CD4-positive, alpha-beta memory T cell (primary cell): Measurements from ENCODE around the gene CLSTN2. TPM values are rescaled to one million over a fixed set of nuclear protein-coding genes. Genes with fewer than 3 reads are reported as not detected.

Experiments used
- CTCF ChIA-PET: fragments of 350-600 bp; sonication (Branson Sonifier 250); formaldehyde crosslinking; loops from one replicate; lab custom pipeline; 2021; ENCODE audit warnings: inconsistent platforms; ENCODE audit not compliant: partially characterized antibody; lab: Charles Lee
- POLR2A ChIA-PET: fragments of 350-600 bp; sonication (Branson Sonifier 250); formaldehyde crosslinking; loops from one replicate; lab custom pipeline; 2021; ENCODE audit not compliant: partially characterized antibody; lab: Charles Lee
- DNase-seq, 5 donors: peaks; one replicate each; pipeline versions ENCODE4 v3.0.0 to v3.0.0-alpha.2; 2020 to 2022; ENCODE audit warnings: mixed read lengths in 1 of 5
- H3K27ac ChIP-seq: one replicate; pipeline ENCODE4 v1.7.0; 2013; ENCODE audit warnings: low read depth, low read length
- H3K27me3 ChIP-seq: 2 replicates; pipeline ENCODE4 v1.7.0; 2013; ENCODE audit warnings: mild to moderate bottlenecking, low read length, moderate library complexity; ENCODE audit not compliant: insufficient read depth
- H3K36me3 ChIP-seq: 2 replicates; pipeline ENCODE4 v1.7.0; 2013; ENCODE audit warnings: mild to moderate bottlenecking, low read length, moderate library complexity; ENCODE audit not compliant: insufficient read depth
- H3K4me1 ChIP-seq: 2 replicates; pipeline ENCODE4 v1.7.0; 2013; ENCODE audit warnings: mild to moderate bottlenecking, low read length, moderate library complexity; ENCODE audit not compliant: insufficient read depth
- H3K4me3 ChIP-seq, 2 donors: one replicate each; pipeline ENCODE4 v1.7.0; 2013; ENCODE audit warnings: low read length in 2 of 2, mild to moderate bottlenecking in 1 of 2
- H3K9me3 ChIP-seq, 2 donors: one replicate each; pipeline ENCODE4 v1.7.0; 2013; ENCODE audit warnings: low read length in 2 of 2, control low read depth in 1 of 2; ENCODE audit not compliant: control insufficient read depth in 1 of 2
- H3K27ac Mint-ChIP-seq, 7 donors: one replicate each; pipeline ENCODE4 v1.8.0; 2020 to 2021; ENCODE audit warnings: mixed read lengths in 7 of 7, mild to moderate bottlenecking in 6 of 7, inconsistent platforms in 3 of 7, moderate library complexity in 3 of 7
- H3K27me3 Mint-ChIP-seq, 2 donors: one replicate each; pipeline ENCODE4 v1.8.0; 2020 to 2021; ENCODE audit warnings: mixed read lengths in 2 of 2
- H3K36me3 Mint-ChIP-seq, 2 donors: one replicate each; pipeline ENCODE4 v1.8.0; 2020 to 2021; ENCODE audit warnings: mixed read lengths in 2 of 2, inconsistent platforms in 1 of 2, mild to moderate bottlenecking in 1 of 2
- H3K4me1 Mint-ChIP-seq, 4 donors: one replicate each; pipeline ENCODE4 v1.8.0; 2020 to 2021; ENCODE audit warnings: mixed read lengths in 4 of 4, mild to moderate bottlenecking in 1 of 4
- H3K4me3 Mint-ChIP-seq, 8 donors: one replicate each; pipeline ENCODE4 v1.8.0; 2020 to 2021; ENCODE audit warnings: mixed read lengths in 8 of 8, mild to moderate bottlenecking in 7 of 8, moderate library complexity in 6 of 8, inconsistent platforms in 3 of 8
- H3K9me3 Mint-ChIP-seq, 8 donors: one replicate each; pipeline ENCODE4 v1.8.0; 2020 to 2021; ENCODE audit warnings: mixed read lengths in 8 of 8, mild to moderate bottlenecking in 5 of 8, inconsistent platforms in 3 of 8, moderate library complexity in 1 of 8
- intact Hi-C: fragments of 100-400 bp; cut with micrococcal nuclease; formaldehyde crosslinking; loops from one replicate; pipeline ENCODE4 v1.15.1; 2023
- polyA plus RNA-seq, 2 donors: library from polyadenylated mRNA; unstranded; fragments of 300-500 nt; fragmentation: Illumina TruSeq; gene quantifications; one replicate each; pipeline ENCODE4 v1.2.3, GENCODE V29; 2021
- total RNA-seq, 2 experiments: library from RNA; stranded (reverse); gene quantifications; one replicate each; pipeline ENCODE4 v1.2.3, GENCODE V29; 2021

CLSTN2 gene
- total and polyA plus RNA-seq, 4 experiments from 2014 or later: not detected

DNA sequence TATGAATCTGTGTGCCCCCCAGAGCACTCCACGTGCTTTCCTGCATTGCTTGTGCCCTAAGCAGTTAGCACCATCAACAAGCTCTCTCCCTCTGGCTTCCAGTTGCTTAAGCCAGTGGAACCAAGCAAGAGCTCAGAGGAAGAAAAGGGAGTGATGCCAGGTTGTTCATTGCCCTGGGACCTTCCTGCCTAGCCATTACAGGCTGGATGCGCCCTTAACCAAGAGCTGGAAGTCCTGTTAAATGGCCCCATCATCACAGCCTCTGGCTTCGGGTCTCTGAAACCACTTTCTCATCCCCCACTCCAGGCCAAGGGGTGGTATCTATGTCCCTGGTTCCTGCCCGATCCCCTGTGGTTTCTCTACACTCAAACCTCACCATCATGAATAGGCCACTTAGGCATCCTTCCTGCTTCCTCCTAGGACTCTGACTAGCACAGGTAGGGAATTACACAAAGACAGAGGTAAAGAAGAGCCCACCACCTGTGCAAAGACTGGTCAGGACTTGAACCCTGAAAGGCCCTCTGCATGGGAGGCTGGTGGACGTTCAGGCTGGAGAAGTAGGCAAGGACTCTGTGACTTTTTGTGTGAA, 433.3 kb downstream of the CLSTN2 start:
- H3K27me3 Mint-ChIP-seq: peaks cover 2 to 3% of the 10 kb centered on the region in 2 donors
- H3K4me3 Mint-ChIP-seq: no peak overlapping the region
- CTCF ChIA-PET: no interaction called here
- intact Hi-C loops: no loop called here
- H3K9me3 ChIP-seq: no peaks in the 10 kb centered on the region
- H3K27me3 ChIP-seq: no peaks in the 10 kb centered on the region
- H3K27ac ChIP-seq: no peak overlapping the region
- H3K36me3 ChIP-seq: no peaks in the 10 kb centered on the region
- H3K27ac Mint-ChIP-seq: no peak overlapping the region
- H3K4me3 ChIP-seq: no peak overlapping the region
- no peaks in the 10 kb centered on the region for H3K4me1 Mint-ChIP-seq
- no peaks in the 10 kb centered on the region for H3K4me1 ChIP-seq
- no peak for DNase-seq
- no peaks in the 10 kb centered on the region for H3K36me3 Mint-ChIP-seq
- POLR2A ChIA-PET: no interaction called here
- peaks cover 0 to 3% (median 0%) of the 10 kb centered on the region in 8 donors for H3K9me3 Mint-ChIP-seq

DNA sequence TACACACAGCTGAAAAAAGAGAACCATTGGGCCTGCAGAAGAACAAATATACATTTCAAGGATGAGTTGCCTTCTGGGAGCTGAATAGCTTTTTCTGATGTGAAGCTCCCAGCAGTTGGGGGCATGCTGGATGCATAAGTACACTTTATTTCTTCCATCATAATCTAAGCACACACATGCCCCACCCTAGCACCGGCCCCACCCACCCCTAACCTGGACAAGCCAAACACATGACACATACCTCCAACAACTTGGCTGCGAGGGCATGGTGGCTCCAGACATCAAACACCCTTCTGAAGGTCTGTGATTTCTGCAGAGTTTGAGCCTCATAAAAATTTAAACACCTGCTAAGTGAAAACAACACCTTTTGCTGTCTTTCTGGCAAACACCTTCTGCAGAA, 435.7 kb downstream of the CLSTN2 start:
- POLR2A ChIA-PET: no interaction called here
- H3K27me3 Mint-ChIP-seq: peaks cover 2 to 3% of the 10 kb centered on the region in 2 donors
- no peaks in the 10 kb centered on the region for H3K4me1 Mint-ChIP-seq
- no peaks in the 10 kb centered on the region for H3K36me3 ChIP-seq
- H3K9me3 ChIP-seq: no peaks in the 10 kb centered on the region
- no peak for DNase-seq
- intact Hi-C loops: no loop called here
- no peak overlapping the region for H3K4me3 ChIP-seq
- H3K36me3 Mint-ChIP-seq: no peaks in the 10 kb centered on the region
- no peaks in the 10 kb centered on the region for H3K27me3 ChIP-seq
- CTCF ChIA-PET: no interaction called here
- peaks cover 0 to 2% (median 0%) of the 10 kb centered on the region in 8 donors for H3K9me3 Mint-ChIP-seq
- H3K27ac ChIP-seq: no peak overlapping the region
- H3K27ac Mint-ChIP-seq: no peak overlapping the region
- no peak overlapping the region for H3K4me3 Mint-ChIP-seq
- H3K4me1 ChIP-seq: no peaks in the 10 kb centered on the region

DNA sequence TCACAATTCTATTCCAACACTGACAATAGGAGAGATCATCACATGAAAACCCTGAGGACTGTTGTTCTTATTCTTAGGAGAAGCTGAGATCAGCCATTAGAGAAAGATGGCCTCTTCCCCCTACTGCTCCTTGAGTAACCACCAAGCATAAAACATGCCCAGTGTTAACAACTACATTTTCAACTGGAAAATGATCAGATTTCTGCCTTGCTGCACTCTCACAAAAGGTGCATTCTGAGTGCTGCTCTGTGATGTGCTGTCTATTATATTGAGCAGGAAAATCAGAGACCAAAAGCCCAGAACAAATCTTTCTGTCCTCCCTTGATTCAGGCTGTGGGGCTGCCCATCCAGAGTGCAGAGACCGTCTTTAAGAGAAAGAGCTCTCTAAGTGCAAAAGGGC, 438.2 kb downstream of the CLSTN2 start:
- H3K9me3 ChIP-seq: no peaks in the 10 kb centered on the region
- intact Hi-C loops: no loop called here
- ChIA-PET POLR2A (no interaction called here), CTCF (no interaction called here)
- Mint-ChIP-seq H3K4me1 (no peaks in the 10 kb centered on the region), H3K27me3 (peaks cover 2 to 3% of the 10 kb centered on the region in 2 donors), H3K27ac (no peak overlapping the region), H3K4me3 (no peak overlapping the region), H3K36me3 (no peaks in the 10 kb centered on the region), H3K9me3 (peaks cover 0 to 2% (median 0%) of the 10 kb centered on the region in 8 donors)
- H3K36me3 ChIP-seq: no peaks in the 10 kb centered on the region
- H3K27ac ChIP-seq: no peak overlapping the region
- H3K4me3 ChIP-seq: no peak overlapping the region
- no peak for DNase-seq
- no peaks in the 10 kb centered on the region for H3K27me3 ChIP-seq
- no peaks in the 10 kb centered on the region for H3K4me1 ChIP-seq

DNA sequence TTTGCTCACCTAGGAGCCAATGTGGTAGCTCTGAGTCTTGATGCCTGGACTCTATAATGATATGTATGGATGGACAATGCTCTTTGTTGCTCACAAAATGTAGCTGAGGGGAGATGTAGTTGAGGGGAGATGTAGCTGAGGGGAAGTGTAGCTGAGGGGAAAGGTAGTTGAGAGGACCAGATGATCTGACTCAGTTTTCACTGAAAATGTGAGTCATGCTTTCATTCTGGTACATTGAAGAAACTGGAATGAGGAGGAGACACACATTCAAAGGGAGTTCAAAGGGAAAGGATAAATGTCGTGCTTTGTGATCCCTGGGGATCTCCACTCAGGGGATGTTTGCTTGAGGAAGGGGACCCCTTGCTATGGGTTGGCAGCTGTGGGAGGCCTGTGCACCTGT, 440.0 kb downstream of the CLSTN2 start:
- Histone ChIP-seq H3K4me3 (no peak overlapping the region), H3K36me3 (no peaks in the 10 kb centered on the region), H3K27ac (no peak overlapping the region), H3K27me3 (no peaks in the 10 kb centered on the region), H3K4me1 (no peaks in the 10 kb centered on the region), H3K9me3 (no peaks in the 10 kb centered on the region)
- Mint-ChIP-seq H3K36me3 (no peaks in the 10 kb centered on the region), H3K4me3 (no peak overlapping the region), H3K4me1 (no peaks in the 10 kb centered on the region), H3K9me3 (peaks cover 0 to 2% (median 0%) of the 10 kb centered on the region in 8 donors), H3K27ac (no peak overlapping the region), H3K27me3 (no peaks in the 10 kb centered on the region)
- intact Hi-C loops: no loop called here
- POLR2A ChIA-PET: no interaction called here
- CTCF ChIA-PET: no interaction called here
- no peak for DNase-seq

- no peaks in the 10 kb centered on the region for H3K4me1 ChIP-seq
- no peak overlapping the region for H3K4me3 ChIP-seq
- DNase-seq: no peak
- Mint-ChIP-seq H3K27me3 (no peaks in the 10 kb centered on the region), H3K4me1 (no peaks in the 10 kb centered on the region), H3K9me3 (peaks cover 0 to 2% (median 0%) of the 10 kb centered on the region in 8 donors), H3K36me3 (no peaks in the 10 kb centered on the region), H3K4me3 (no peak overlapping the region), H3K27ac (no peak overlapping the region)
- no peaks in the 10 kb centered on the region for H3K27me3 ChIP-seq
- ChIA-PET POLR2A (no interaction called here), CTCF (no interaction called here)
- intact Hi-C loops: no loop called here
- no peak overlapping the region for H3K27ac ChIP-seq
- H3K9me3 ChIP-seq: no peaks in the 10 kb centered on the region
- no peaks in the 10 kb centered on the region for H3K36me3 ChIP-seq
Measured at GRCh38 chr3:140376136-140376889, 441.3 kb downstream of the CLSTN2 start.

DNA sequence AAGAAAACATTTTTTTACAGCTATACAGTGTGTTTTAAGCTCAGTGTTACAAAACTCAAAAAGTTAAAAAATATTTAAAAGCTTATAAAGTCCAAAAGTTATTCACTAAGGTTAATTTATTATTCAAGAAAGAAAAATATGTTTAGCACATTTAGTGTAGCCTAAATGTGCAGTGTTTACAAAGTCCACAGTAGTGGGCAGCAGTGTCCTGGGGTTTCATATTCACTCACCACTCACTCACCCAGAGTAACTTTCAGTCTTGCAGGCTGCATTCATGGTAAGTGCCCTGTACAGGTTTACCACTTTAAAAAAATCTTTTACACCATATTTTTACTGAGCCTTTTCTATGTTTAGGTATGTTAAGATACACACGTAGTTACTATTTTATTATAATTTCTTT, 442.7 kb downstream of the CLSTN2 start:
- intact Hi-C loops: no loop called here
- no peaks in the 10 kb centered on the region for H3K27me3 ChIP-seq
- H3K9me3 ChIP-seq: no peaks in the 10 kb centered on the region
- no peaks in the 10 kb centered on the region for H3K36me3 ChIP-seq
- Mint-ChIP-seq H3K4me3 (no peak overlapping the region), H3K9me3 (peaks cover 0 to 2% (median 0%) of the 10 kb centered on the region in 8 donors), H3K36me3 (no peaks in the 10 kb centered on the region), H3K4me1 (no peaks in the 10 kb centered on the region), H3K27ac (no peak overlapping the region), H3K27me3 (no peaks in the 10 kb centered on the region)
- H3K4me3 ChIP-seq: no peak overlapping the region
- DNase-seq: no peak
- ChIA-PET CTCF (no interaction called here), POLR2A (no interaction called here)
- no peaks in the 10 kb centered on the region for H3K4me1 ChIP-seq
- no peak overlapping the region for H3K27ac ChIP-seq

- CTCF ChIA-PET: no interaction called here
- no peak overlapping the region for H3K4me3 ChIP-seq
- H3K27ac ChIP-seq: no peak overlapping the region
- intact Hi-C loops: no loop called here
- no peaks in the 10 kb centered on the region for H3K4me1 Mint-ChIP-seq
- peaks cover 0 to 2% (median 0%) of the 10 kb centered on the region in 8 donors for H3K9me3 Mint-ChIP-seq
- no peaks in the 10 kb centered on the region for H3K4me1 ChIP-seq
- no peaks in the 10 kb centered on the region for H3K36me3 Mint-ChIP-seq
- no peaks in the 10 kb centered on the region for H3K36me3 ChIP-seq
- no peak for DNase-seq
- no peaks in the 10 kb centered on the region for H3K9me3 ChIP-seq
- H3K27me3 Mint-ChIP-seq: no peaks in the 10 kb centered on the region
- H3K4me3 Mint-ChIP-seq: no peak overlapping the region
- POLR2A ChIA-PET: no interaction called here
- no peaks in the 10 kb centered on the region for H3K27me3 ChIP-seq
- no peak overlapping the region for H3K27ac Mint-ChIP-seq
Measured at GRCh38 chr3:140378571-140379340, 443.8 kb downstream of the CLSTN2 start.
